ENCODE data around the gene TPM4. TPM values are rescaled to one million over a fixed set of nuclear protein-coding genes. Genes with fewer than 3 reads are reported as not detected.

The TPM4 gene
- total and polyA plus RNA-seq, 2 of the 8 experiments (the other 6 are each of a cell fraction or from before 2014, with no cell fraction given): 160 to 359 TPM

- TF ChIP-seq RNF2 (IDR thresholded peaks at IDR 0.05; ENCODE audit: borderline replicate concordance, low read depth, low read length, missing control alignments, poor library complexity, severe bottlenecking): no peak
- TF ChIP-seq NRF1 (IDR thresholded peaks at IDR 0.05; ENCODE audit: low read depth, low read length): no peak
- no peak for TF ChIP-seq GABPA (IDR thresholded peaks at IDR 0.05; ENCODE audit: borderline replicate concordance, insufficient read depth, low read length)
Observed at GRCh38 chr19:16133818-16134217, 57.5 kb downstream of the TPM4 start (continued).
